K562 (cell line): ENCODE data around the gene MYO1B. TPM values are rescaled to one million over a fixed set of nuclear protein-coding genes. Genes with fewer than 3 reads are reported as not detected.

ENCODE experiments used
- ATAC-seq: fragments of 200-7000 bp; cut with Tn5 transposase; 3 replicates; pipeline ENCODE4 v1.9.1; 2020; ENCODE audit warnings: moderate library complexity
- BruUV-seq: library from RNA; stranded (reverse); fragments of 400-500 nt; replicated peaks from 2 replicates; lab custom pipeline; 2021; lab: Mats Ljungman, UMichigan
- CTCF ChIA-PET: fragments of 300-600 bp; formaldehyde crosslinking; extraction: SDS; loops from one replicate; lab custom pipeline; 2021; ENCODE audit warnings: low intra/inter-chr PET ratio; lab: Yijun Ruan, JAX
- POLR2A ChIA-PET: fragments of 300-600, 350-650 bp; sonication (Branson Sonifier 250); formaldehyde crosslinking; extraction: SDS; loops from one replicate; lab custom pipeline; 2021; ENCODE audit warnings: antibody characterized with exemption, inconsistent platforms; lab: Yijun Ruan, JAX
- DNase-seq, 4 experiments: peaks; one replicate each; pipeline versions ENCODE4 v3.0.0 to v3.0.0-alpha.2; 2011 to 2018; ENCODE audit warnings: low spot score in 3 of 4, mixed read lengths in 3 of 4; ENCODE audit errors: extremely low read depth in 1 of 4
- FAIRE-seq: peaks from 2 replicates; lab custom pipeline; 2011; peaks lifted over from hg19 to GRCh38; lab: Jason Lieb, UNC
- H2AFZ ChIP-seq: 2 replicates; pipeline ENCODE4 v1.6.0; 2011; ENCODE audit warnings: low read depth, low read length, control low read depth, inconsistent platforms
- H3K27ac ChIP-seq: fragments of 200-600 bp; 3 replicates; pipeline ENCODE4 v1.8.0; 2011; ENCODE audit warnings: low read depth, mild to moderate bottlenecking, control low read depth, inconsistent platforms, low read length, moderate library complexity, mixed read lengths; ENCODE audit errors: extremely low read depth
- H3K27me3 ChIP-seq, 2 experiments: fragments of 300-600 bp in 1 of 2; 2 replicates in 1 of 2; 3 replicates in 1 of 2; pipeline versions ENCODE4 v1.6.0 to v1.8.0; 2011; ENCODE audit warnings: inconsistent platforms in 2 of 2, low read length in 2 of 2, mild to moderate bottlenecking in 1 of 2, mixed read lengths in 1 of 2, moderate library complexity in 1 of 2; ENCODE audit not compliant: control insufficient read depth in 2 of 2, insufficient read depth in 2 of 2
- H3K36me3 ChIP-seq: fragments of 300-600 bp; 3 replicates; pipeline ENCODE4 v1.8.0; 2011; ENCODE audit warnings: mild to moderate bottlenecking, low read length, inconsistent platforms; ENCODE audit not compliant: control insufficient read depth, insufficient read depth
- H3K4me1 ChIP-seq, 2 experiments: fragments of 200-600 bp in 1 of 2; replicated peaks in 1 of 2; 2 replicates in 1 of 2; 3 replicates in 1 of 2; pipeline versions ENCODE4 v1.5.1 to v1.8.0; 2011; ENCODE audit warnings: inconsistent platforms in 2 of 2, low read length in 2 of 2, mild to moderate bottlenecking in 1 of 2, mixed read lengths in 1 of 2, moderate library complexity in 1 of 2; ENCODE audit not compliant: control insufficient read depth in 2 of 2, insufficient read depth in 2 of 2
- H3K4me2 ChIP-seq: 2 replicates; pipeline ENCODE4 v1.6.1; 2011; ENCODE audit warnings: low read length, control low read depth, inconsistent platforms, mixed read lengths; ENCODE audit not compliant: insufficient read depth
- H3K4me3 ChIP-seq: fragments of 200-600 bp; sonication (generic), shearing (Covaris generic); 2 replicates; pipeline ENCODE4 v1.5.1; 2016; ENCODE audit warnings: control low read depth, inconsistent platforms
- H3K79me2 ChIP-seq: fragments of 200-600 bp; 3 replicates; pipeline ENCODE4 v1.8.0; 2011; ENCODE audit warnings: low read length, inconsistent platforms; ENCODE audit not compliant: control insufficient read depth, insufficient read depth
- H3K9ac ChIP-seq, 2 experiments: 2 replicates each; pipeline versions ENCODE4 v1.6.0 to v1.6.1; 2011; ENCODE audit warnings: low read depth in 2 of 2, low read length in 2 of 2, control low read depth in 1 of 2, inconsistent platforms in 1 of 2, mild to moderate bottlenecking in 1 of 2, mixed read lengths in 1 of 2; ENCODE audit not compliant: insufficient read depth in 1 of 2
- H3K9me1 ChIP-seq: one replicate; pipeline ENCODE4 v1.6.0; 2011; ENCODE audit warnings: inconsistent platforms, mild to moderate bottlenecking, low read length, moderate library complexity; ENCODE audit not compliant: control insufficient read depth, insufficient read depth
- H3K9me3 ChIP-seq: replicated peaks from 2 replicates; pipeline ENCODE4 v1.5.1; 2011; ENCODE audit warnings: low read depth, low read length, inconsistent platforms; ENCODE audit not compliant: control insufficient read depth, insufficient read depth
- H4K20me1 ChIP-seq: replicated peaks from 2 replicates; pipeline ENCODE4 v1.6.1; 2011; ENCODE audit warnings: low read length, inconsistent platforms, mixed read lengths; ENCODE audit not compliant: control insufficient read depth, insufficient read depth
- E2F3 ChIP-seq: fragments of 250-450 bp; sonication (Bioruptor Pico); IDR thresholded peaks from 2 replicates; pipeline ENCODE4 v1.4.0; 2020; ENCODE audit warnings: mild to moderate bottlenecking
- HLTF ChIP-seq: fragments of 450-650 bp; IDR thresholded peaks from 2 replicates; pipeline ENCODE4 v1.6.1; 2016
- KDM2B ChIP-seq: fragments of 250-450 bp; sonication (Bioruptor Pico); IDR thresholded peaks from 2 replicates; pipeline ENCODE4 v1.8.0; 2021; ENCODE audit warnings: mild to moderate bottlenecking, moderate library complexity
- KLF6 ChIP-seq: fragments of 250-450 bp; sonication (Bioruptor Pico); IDR thresholded peaks from 2 replicates; pipeline ENCODE4 v1.4.0; 2020; ENCODE audit warnings: mild to moderate bottlenecking, moderate library complexity, borderline replicate concordance
- MEF2A ChIP-seq: IDR thresholded peaks from 2 replicates; pipeline ENCODE4 v1.6.1; 2011; ENCODE audit warnings: low read depth, mild to moderate bottlenecking, low read length, moderate library complexity; ENCODE audit not compliant: control insufficient read depth
- POLR3A ChIP-seq: IDR thresholded peaks from 2 replicates; pipeline ENCODE4 v1.6.1; 2011; ENCODE audit warnings: borderline replicate concordance, mild to moderate bottlenecking, moderate library complexity; ENCODE audit not compliant: insufficient read length, insufficient read depth; ENCODE audit errors: extremely low read depth
- SETDB1 ChIP-seq: IDR thresholded peaks from one replicate; pipeline ENCODE4 v1.6.1; 2012; ENCODE audit warnings: low read length, control low read depth, inconsistent platforms
- ZNF57 ChIP-seq: fragments of 450-650 bp; formaldehyde crosslinking; IDR thresholded peaks from 2 replicates; pipeline ENCODE4 v1.4.0; 2020; ENCODE audit warnings: mild to moderate bottlenecking, moderate library complexity
- WGBS: fragments of 100-300 bp; shearing (Covaris generic); methylation state at CpG from one replicate; pipeline ENCODE4 v1.1.6; 2016; ENCODE audit warnings: low coverage, mixed read lengths; ENCODE audit not compliant: insufficient coverage; ENCODE audit errors: missing lambda C conversion rate; 5-methylcytosine and 5-hydroxymethylcytosine counted together
- in situ Hi-C: fragments of 300-500 bp; cut with MboI; formaldehyde crosslinking; loops from 4 replicates; pipeline ENCODE4 v1.15.0; 2018; ENCODE audit warnings: inconsistent platforms, mixed read lengths
- intact Hi-C: fragments of 100-400 bp; cut with micrococcal nuclease; formaldehyde crosslinking; loops from 2 replicates; pipeline ENCODE4 v1.14.2; 2022
- polyA plus RNA-seq, 8 experiments: library from polyadenylated mRNA; depleted of rRNA in 4 of 8; stranded (reverse) in 5 of 8; unstranded in 3 of 8; fragments of >200 nt; fragmentation: Nextera tagmentation in 2 of 8; fragmentation: Illumina TruSeq in 1 of 8; extraction: Ambion mirVana in 2 of 8; extraction: Trizol in 1 of 8; gene quantifications; 2 replicates each; pipeline versions ENCODE4 v1.2.1 to v1.2.3, GENCODE V29; 2011 to 2014; ENCODE audit warnings: inconsistent platforms in 1 of 8, missing spikeins in 1 of 8
- total RNA-seq, 7 experiments: library from RNA; depleted of rRNA in 6 of 7; stranded (reverse); fragments of >200 nt in 6 of 7; fragmentation: Illumina TruSeq in 2 of 7; extraction: Trizol in 2 of 7; gene quantifications; 2 replicates each; pipeline versions ENCODE4 v1.2.1 to v1.2.3, GENCODE V29; 2011 to 2021; ENCODE audit warnings: low replicate concordance in 1 of 7
- TF ChIP-seq, protein P1 (sequence below): fragments of 250-450 bp; sonication (Bioruptor Pico); IDR thresholded peaks from 2 replicates; pipeline ENCODE4 v1.9.0; 2021; ENCODE audit warnings: mild to moderate bottlenecking

Gene MYO1B
- total and polyA plus RNA-seq, 9 of the 15 experiments (the other 6 are each of a cell fraction or from before 2014, with no cell fraction given), result 0.04 to 0.33 (median 0.20) TPM; not detected in 5

- DNase-seq, result no peak
- Histone ChIP-seq H3K27ac (no peak overlapping the region), H2AFZ (no peak overlapping the region), H3K27me3 (no peaks in the 10 kb centered on the region), H3K4me2 (no peak overlapping the region), H3K9ac (no peak overlapping the region), H3K36me3 (no peaks in the 10 kb centered on the region), H3K9me3 (no peaks in the 10 kb centered on the region), H4K20me1 (no peaks in the 10 kb centered on the region), H3K4me1 (no peaks in the 10 kb centered on the region), H3K9me1 (no peaks in the 10 kb centered on the region), H3K79me2 (no peaks in the 10 kb centered on the region), H3K4me3 (no peak overlapping the region)
- no peak for ATAC-seq
- FAIRE-seq, result no peak
- WGBS, result 0% methylated on average over 4 of the region's 6 CpGs
- POLR2A ChIA-PET, result no interaction called here
- TF ChIP-seq ZNF57 (no peak), MEF2A (no peak), E2F3 (CRISPR knock-in tag) (no peak), KLF6 (no peak), HLTF (no peak), POLR3A (no peak), KDM2B (no peak), SETDB1 (no peak)
- TF ChIP-seq, protein P1, sequence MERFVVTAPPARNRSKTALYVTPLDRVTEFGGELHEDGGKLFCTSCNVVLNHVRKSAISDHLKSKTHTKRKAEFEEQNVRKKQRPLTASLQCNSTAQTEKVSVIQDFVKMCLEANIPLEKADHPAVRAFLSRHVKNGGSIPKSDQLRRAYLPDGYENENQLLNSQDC (CRISPR knock-in tag), result no peak
- in situ Hi-C loops, result loop anchor here (25.0 kb wide), 1 partner anchor 312 kb away; no protein-coding TSS in a partner anchor
- CTCF ChIA-PET, result no interaction called here
- no TSS peak for BruUV-seq
- intact Hi-C loops, result no loop called here
Measured at GRCh38 chr2:191199929-191200512, 45.2 kb upstream of the MYO1B start.
